HepG2 (cell line): Measurements from ENCODE around the gene PCYT2. TPM values are rescaled to one million over a fixed set of nuclear protein-coding genes. Genes with fewer than 3 reads are reported as not detected.

Experiments used
- AGO1 ChIP-seq: fragments of 200-400 bp; formaldehyde crosslinking; IDR thresholded peaks from 2 replicates; pipeline ENCODE4 v1.6.1; 2017; ENCODE audit warnings: mild to moderate bottlenecking, low read depth, low read length, moderate library complexity; ENCODE audit not compliant: poor library complexity, severe bottlenecking
- BRF2 ChIP-seq: sonication (generic); formaldehyde crosslinking; IDR thresholded peaks from 2 replicates; pipeline ENCODE4 v1.8.1; 2022; ENCODE audit warnings: mild to moderate bottlenecking, missing genetic modification reagents
- CENPT ChIP-seq: sonication (generic); formaldehyde crosslinking; IDR thresholded peaks from 2 replicates; pipeline ENCODE4 v1.8.0; 2022; ENCODE audit warnings: low read depth, mild to moderate bottlenecking, moderate library complexity, missing genetic modification reagents
- E2F5 ChIP-seq: sonication (generic); formaldehyde crosslinking; conservative IDR thresholded peaks from 2 replicates; pipeline ENCODE4 v1.4.0; 2020; ENCODE audit warnings: missing genetic modification reagents
- GFI1 ChIP-seq: sonication (generic); formaldehyde crosslinking; IDR thresholded peaks from 2 replicates; pipeline ENCODE4 v1.5.0; 2020; ENCODE audit warnings: missing genetic modification reagents, mild to moderate bottlenecking, borderline replicate concordance
- KLF6 ChIP-seq: IDR thresholded peaks from 2 replicates; pipeline ENCODE4 v1.8.0; 2016; ENCODE audit warnings: missing biosample characterization, missing genetic modification reagents
- PAXIP1 ChIP-seq: sonication (generic); formaldehyde crosslinking; conservative IDR thresholded peaks from 2 replicates; pipeline ENCODE4 v1.4.0; 2020; ENCODE audit warnings: mild to moderate bottlenecking, missing genetic modification reagents, moderate library complexity
- SMARCC2 ChIP-seq: fragments of 450-650 bp; IDR thresholded peaks from 2 replicates; pipeline ENCODE4 v1.6.1; 2017; ENCODE audit warnings: antibody characterized with exemption, mild to moderate bottlenecking
- ZNF235 ChIP-seq: sonication (generic); formaldehyde crosslinking; IDR thresholded peaks from 2 replicates; pipeline ENCODE4 v1.8.1; 2023; ENCODE audit warnings: mild to moderate bottlenecking, missing genetic modification reagents, borderline replicate concordance
- ZNF703 ChIP-seq: sonication (generic); formaldehyde crosslinking; IDR thresholded peaks from 2 replicates; pipeline ENCODE4 v1.5.1; 2020; ENCODE audit warnings: missing genetic modification reagents, mild to moderate bottlenecking, moderate library complexity, borderline replicate concordance
- ZNF746 ChIP-seq: sonication (generic); formaldehyde crosslinking; IDR thresholded peaks from 2 replicates; pipeline ENCODE4 v1.8.0; 2022; ENCODE audit warnings: mild to moderate bottlenecking, missing genetic modification reagents
- ZNF772 ChIP-seq: sonication (generic); formaldehyde crosslinking; IDR thresholded peaks from 2 replicates; pipeline ENCODE4 v1.5.0; 2020; ENCODE audit warnings: mild to moderate bottlenecking, missing genetic modification reagents
- polyA plus RNA-seq, 8 experiments: library from polyadenylated mRNA; depleted of rRNA in 3 of 8; stranded (reverse) in 7 of 8; unstranded in 1 of 8; fragments of >200 nt; fragmentation: Illumina TruSeq in 4 of 8; extraction: Trizol in 4 of 8; gene quantifications; 2 replicates each; pipeline versions ENCODE4 v1.2.1 to v1.2.3, GENCODE V29; 2011 to 2016; ENCODE audit warnings: low read depth in 4 of 8, missing spikeins in 1 of 8, mixed read lengths in 1 of 8; ENCODE audit not compliant: insufficient read depth in 1 of 8
- total RNA-seq, 5 experiments: library from RNA; depleted of rRNA; stranded (reverse); fragments of >200 nt; fragmentation: Illumina TruSeq; extraction: Trizol; gene quantifications; 2 replicates each; pipeline ENCODE4 v1.2.3, GENCODE V29; 2016; ENCODE audit warnings: low read depth in 1 of 5
- TF ChIP-seq, protein P1 (sequence below): sonication (generic); formaldehyde crosslinking; IDR thresholded peaks from 2 replicates; pipeline ENCODE4 v1.4.0; 2020; ENCODE audit warnings: missing genetic modification reagents, mild to moderate bottlenecking, borderline replicate concordance
- TF ChIP-seq, protein P2 (sequence below): sonication (generic); formaldehyde crosslinking; IDR thresholded peaks from 2 replicates; pipeline ENCODE4 v1.4.0; 2020; ENCODE audit warnings: mild to moderate bottlenecking, missing genetic modification reagents, borderline replicate concordance

The PCYT2 gene
- total and polyA plus RNA-seq, 2 of the 13 experiments (the other 11 are each of a cell fraction or from before 2014, with no cell fraction given): 147 to 297 TPM

DNA sequence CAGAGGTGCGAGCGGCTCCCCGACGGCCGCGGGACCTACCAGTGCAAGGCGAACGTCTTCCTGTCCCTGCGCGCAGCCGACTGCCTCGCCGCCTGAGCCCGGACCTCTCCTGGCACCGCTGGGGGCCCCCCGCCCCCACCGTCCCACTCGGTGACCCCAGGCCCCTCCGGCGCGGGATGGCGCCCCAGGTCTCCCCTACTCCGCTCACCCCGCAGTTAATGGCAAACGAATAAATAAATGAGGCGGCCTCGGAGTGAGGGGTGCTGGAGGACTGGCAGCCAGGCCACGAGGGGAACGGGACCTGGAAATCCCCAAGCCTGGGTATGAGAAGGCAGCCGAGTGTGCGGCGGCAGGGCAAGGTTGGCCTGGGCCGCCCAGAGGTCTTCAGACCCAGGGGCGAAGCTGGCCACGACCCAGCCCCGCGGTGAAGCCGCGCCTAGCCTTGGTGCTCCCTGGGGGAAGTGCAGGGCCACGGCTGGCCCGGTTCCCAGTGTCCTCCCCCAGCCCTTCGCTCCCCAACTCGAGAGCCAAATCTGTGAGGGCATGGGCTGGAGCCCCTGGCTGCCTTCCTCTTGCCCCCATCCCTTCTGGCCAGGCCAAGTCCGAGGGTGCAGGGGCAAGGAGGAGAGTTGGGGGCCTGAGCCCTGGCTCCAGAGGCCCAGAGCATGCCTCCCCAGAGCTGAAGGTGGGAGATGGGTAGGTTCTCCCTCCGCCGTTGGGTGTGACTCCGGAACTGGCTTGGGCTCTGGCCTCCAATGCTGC is 8.4 kb downstream of the PCYT2 start (continued):
- no peak for TF ChIP-seq SMARCC2
- TF ChIP-seq, protein P1, sequence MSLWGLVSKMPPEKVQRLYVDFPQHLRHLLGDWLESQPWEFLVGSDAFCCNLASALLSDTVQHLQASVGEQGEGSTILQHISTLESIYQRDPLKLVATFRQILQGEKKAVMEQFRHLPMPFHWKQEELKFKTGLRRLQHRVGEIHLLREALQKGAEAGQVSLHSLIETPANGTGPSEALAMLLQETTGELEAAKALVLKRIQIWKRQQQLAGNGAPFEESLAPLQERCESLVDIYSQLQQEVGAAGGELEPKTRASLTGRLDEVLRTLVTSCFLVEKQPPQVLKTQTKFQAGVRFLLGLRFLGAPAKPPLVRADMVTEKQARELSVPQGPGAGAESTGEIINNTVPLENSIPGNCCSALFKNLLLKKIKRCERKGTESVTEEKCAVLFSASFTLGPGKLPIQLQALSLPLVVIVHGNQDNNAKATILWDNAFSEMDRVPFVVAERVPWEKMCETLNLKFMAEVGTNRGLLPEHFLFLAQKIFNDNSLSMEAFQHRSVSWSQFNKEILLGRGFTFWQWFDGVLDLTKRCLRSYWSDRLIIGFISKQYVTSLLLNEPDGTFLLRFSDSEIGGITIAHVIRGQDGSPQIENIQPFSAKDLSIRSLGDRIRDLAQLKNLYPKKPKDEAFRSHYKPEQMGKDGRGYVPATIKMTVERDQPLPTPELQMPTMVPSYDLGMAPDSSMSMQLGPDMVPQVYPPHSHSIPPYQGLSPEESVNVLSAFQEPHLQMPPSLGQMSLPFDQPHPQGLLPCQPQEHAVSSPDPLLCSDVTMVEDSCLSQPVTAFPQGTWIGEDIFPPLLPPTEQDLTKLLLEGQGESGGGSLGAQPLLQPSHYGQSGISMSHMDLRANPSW (CRISPR knock-in tag): no peak
- TF ChIP-seq KLF6 (CRISPR knock-in tag): 0 out of 2 replicates have a peak, but pooled peaks have one; percentile 44
- no peak for TF ChIP-seq ZNF235
- no peak for TF ChIP-seq CENPT (CRISPR knock-in tag)
- TF ChIP-seq AGO1: no peak
- 0 out of 2 replicates have a peak, but pooled peaks have one; percentile 53 for TF ChIP-seq GFI1
- no peak for TF ChIP-seq ZNF703 (CRISPR knock-in tag)
- TF ChIP-seq PAXIP1 (CRISPR knock-in tag): no peak
- TF ChIP-seq ZNF746 (CRISPR knock-in tag): no peak
- TF ChIP-seq BRF2 (CRISPR knock-in tag): no peak
- no peak; the same call in 1 of the 2 replicates for TF ChIP-seq E2F5 (CRISPR knock-in tag)
- TF ChIP-seq, protein P2, sequence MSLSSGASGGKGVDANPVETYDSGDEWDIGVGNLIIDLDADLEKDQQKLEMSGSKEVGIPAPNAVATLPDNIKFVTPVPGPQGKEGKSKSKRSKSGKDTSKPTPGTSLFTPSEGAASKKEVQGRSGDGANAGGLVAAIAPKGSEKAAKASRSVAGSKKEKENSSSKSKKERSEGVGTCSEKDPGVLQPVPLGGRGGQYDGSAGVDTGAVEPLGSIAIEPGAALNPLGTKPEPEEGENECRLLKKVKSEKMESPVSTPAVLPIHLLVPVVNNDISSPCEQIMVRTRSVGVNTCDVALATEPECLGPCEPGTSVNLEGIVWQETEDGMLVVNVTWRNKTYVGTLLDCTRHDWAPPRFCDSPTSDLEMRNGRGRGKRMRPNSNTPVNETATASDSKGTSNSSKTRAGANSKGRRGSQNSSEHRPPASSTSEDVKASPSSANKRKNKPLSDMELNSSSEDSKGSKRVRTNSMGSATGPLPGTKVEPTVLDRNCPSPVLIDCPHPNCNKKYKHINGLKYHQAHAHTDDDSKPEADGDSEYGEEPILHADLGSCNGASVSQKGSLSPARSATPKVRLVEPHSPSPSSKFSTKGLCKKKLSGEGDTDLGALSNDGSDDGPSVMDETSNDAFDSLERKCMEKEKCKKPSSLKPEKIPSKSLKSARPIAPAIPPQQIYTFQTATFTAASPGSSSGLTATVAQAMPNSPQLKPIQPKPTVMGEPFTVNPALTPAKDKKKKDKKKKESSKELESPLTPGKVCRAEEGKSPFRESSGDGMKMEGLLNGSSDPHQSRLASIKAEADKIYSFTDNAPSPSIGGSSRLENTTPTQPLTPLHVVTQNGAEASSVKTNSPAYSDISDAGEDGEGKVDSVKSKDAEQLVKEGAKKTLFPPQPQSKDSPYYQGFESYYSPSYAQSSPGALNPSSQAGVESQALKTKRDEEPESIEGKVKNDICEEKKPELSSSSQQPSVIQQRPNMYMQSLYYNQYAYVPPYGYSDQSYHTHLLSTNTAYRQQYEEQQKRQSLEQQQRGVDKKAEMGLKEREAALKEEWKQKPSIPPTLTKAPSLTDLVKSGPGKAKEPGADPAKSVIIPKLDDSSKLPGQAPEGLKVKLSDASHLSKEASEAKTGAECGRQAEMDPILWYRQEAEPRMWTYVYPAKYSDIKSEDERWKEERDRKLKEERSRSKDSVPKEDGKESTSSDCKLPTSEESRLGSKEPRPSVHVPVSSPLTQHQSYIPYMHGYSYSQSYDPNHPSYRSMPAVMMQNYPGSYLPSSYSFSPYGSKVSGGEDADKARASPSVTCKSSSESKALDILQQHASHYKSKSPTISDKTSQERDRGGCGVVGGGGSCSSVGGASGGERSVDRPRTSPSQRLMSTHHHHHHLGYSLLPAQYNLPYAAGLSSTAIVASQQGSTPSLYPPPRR (CRISPR knock-in tag): 0 out of 2 replicates have a peak, but pooled peaks have one; percentile 6
- TF ChIP-seq ZNF772 (CRISPR knock-in tag): peak; percentile 60; the same call in 1 of the 2 replicates
